Adrenal gland (tissue), 12 donors: Measurements from ENCODE around the gene THBS4. TPM values are rescaled to one million over a fixed set of nuclear protein-coding genes. Genes with fewer than 3 reads are reported as not detected.

Experiments used
- DNase-seq, 7 donors: peaks; one replicate each; pipeline ENCODE4 v3.0.0-alpha.2; 2019 to 2020
- H3K27ac ChIP-seq, 5 donors: fragments of 200-600 bp; sonication (generic) in 4 of 5; 1 replicate in 3 of 5; 2 replicates in 2 of 5; pipeline versions ENCODE4 v1.5.1 to v1.8.0; 2016 to 2020; ENCODE audit warnings: mild to moderate bottlenecking in 1 of 5
- H3K27me3 ChIP-seq: fragments of 200-600 bp; 2 replicates; pipeline ENCODE4 v1.8.0; 2021
- H3K36me3 ChIP-seq, 2 donors: fragments of 200-600 bp; replicated peaks in 1 of 2; 1 replicate in 1 of 2; 2 replicates in 1 of 2; pipeline versions ENCODE4 v1.5.1 to v1.8.0; 2018 to 2022
- H3K4me1 ChIP-seq, 2 donors: fragments of 200-600 bp; replicated peaks in 1 of 2; 1 replicate in 1 of 2; 2 replicates in 1 of 2; pipeline versions ENCODE4 v1.5.1 to v1.8.0; 2018 to 2021
- H3K4me3 ChIP-seq, 4 donors: fragments of 200-600 bp; sonication (generic) in 3 of 4; one replicate each; pipeline ENCODE4 v1.5.1; 2016 to 2018
- H3K9me3 ChIP-seq, 3 donors: fragments of 200-600 bp; sonication (generic) in 1 of 3; replicated peaks in 1 of 3; 1 replicate in 2 of 3; 2 replicates in 1 of 3; pipeline versions ENCODE4 v1.5.1 to v1.8.0; 2016 to 2021
- CTCF ChIP-seq, 6 experiments: fragments of 450-650 bp in 4 of 6; fragments of 200-600 bp in 2 of 6; sonication (generic) in 1 of 6; IDR thresholded peaks; 1 replicate in 5 of 6; 2 replicates in 1 of 6; pipeline versions ENCODE4 v1.5.1 to v1.8.0; 2016 to 2021; ENCODE audit warnings: antibody characterized with exemption in 6 of 6, mild to moderate bottlenecking in 2 of 6, moderate library complexity in 1 of 6
- POLR2A ChIP-seq, 2 donors: fragments of 450-650 bp; IDR thresholded peaks; one replicate each; pipeline ENCODE4 v1.6.1; 2017; ENCODE audit warnings: antibody characterized with exemption in 2 of 2, mild to moderate bottlenecking in 2 of 2, moderate library complexity in 1 of 2
- WGBS, 4 donors: extraction: QIAGEN DNeasy Blood & Tissue Kit in 2 of 4; methylation state at CpG; one replicate each; pipeline versions ENCODE4 v1.1.5 to v1.1.7; 2013 to 2017; 5-methylcytosine and 5-hydroxymethylcytosine counted together
- intact Hi-C, 2 donors: fragments of 100-400 bp; cut with DNase I; formaldehyde crosslinking; loops; one replicate each; pipeline versions ENCODE4 v1.14.1 to v1.15.0; 2022 to 2023
- polyA plus RNA-seq, 3 donors: library from polyadenylated mRNA; stranded (reverse); fragments of 200-250 nt in 2 of 3; fragments of 350-450 nt in 1 of 3; fragmentation: Illumina TruSeq in 1 of 3; extraction: RNeasy Lipid Tissue Mini Kit (QIAGEN cat#74804) in 1 of 3; gene quantifications; one replicate each; pipeline ENCODE4 v1.2.3, GENCODE V29; 2013 to 2014
- total RNA-seq, 9 donors: library from RNA; depleted of rRNA in 4 of 9; stranded (reverse); fragments of >200 nt in 4 of 9; fragments of 120-200 nt in 1 of 9; fragmentation: NEBNext Ultra II Directional in 1 of 9; extraction: Animal tissue kit (Norgen Biotek cat#: 25700) in 1 of 9; gene quantifications; one replicate each; pipeline versions ENCODE4 v1.1.0 to v1.2.4, GENCODE V29; 2013 to 2023
- donor health status: healthy with polysubstance abuse.
- donor health status: Bipolar disorder and iron deficiency.
- donor health status: DM: yes; HTN: yes; CAD: no.
- donor health status: DM: no; HTN: no; CAD: no.
- donor health status: DM: no; HTN: no; CAD: no.
- donor health status: DM: yes; HTN: yes; CAD: no.

Gene THBS4
- total and polyA plus RNA-seq, 12 donors: 0.36 to 9.3 (median 2.1) TPM

GRCh38 chr5:80094236-80094738 is 59.1 kb downstream of the THBS4 start:
- Histone ChIP-seq H3K4me1 (no peaks in the 10 kb centered on the region), H3K4me3 (no peak overlapping the region), H3K27me3 (no peaks in the 10 kb centered on the region), H3K27ac (no peak overlapping the region), H3K9me3 (no peaks in the 10 kb centered on the region), H3K36me3 (no peaks in the 10 kb centered on the region)
- 64 to 75% (median 67%) methylated on average over 5 of the region's 5 CpGs for WGBS, 4 donors
- intact Hi-C loops: loop anchor here (5.0 to 10.0 kb wide), 2 partner anchors 181 to 213 kb away; no protein-coding TSS in a partner anchor
- no peak for TF ChIP-seq CTCF (IDR thresholded peaks at IDR 0.05)
- no peak for DNase-seq

- no peaks in the 10 kb centered on the region for H3K9me3 ChIP-seq
- H3K27ac ChIP-seq: no peak overlapping the region
- DNase-seq: no peak
- H3K36me3 ChIP-seq: no peaks in the 10 kb centered on the region
- no peak overlapping the region for H3K4me3 ChIP-seq
- WGBS, 4 donors: 92 to 95% (median 94%) methylated on average over 10 of the region's 10 CpGs
- intact Hi-C loops: loop anchor here in 1 of 2 donors (10.0 kb wide), 1 partner anchor 177 kb away; no protein-coding TSS in a partner anchor
- H3K27me3 ChIP-seq: no peaks in the 10 kb centered on the region
- no peak for TF ChIP-seq POLR2A (IDR thresholded peaks at IDR 0.05)
- TF ChIP-seq CTCF (IDR thresholded peaks at IDR 0.05): no peak
- H3K4me1 ChIP-seq: no peaks in the 10 kb centered on the region
Observed at GRCh38 chr5:80097451-80097850, 62.3 kb downstream of the THBS4 start.

DNA sequence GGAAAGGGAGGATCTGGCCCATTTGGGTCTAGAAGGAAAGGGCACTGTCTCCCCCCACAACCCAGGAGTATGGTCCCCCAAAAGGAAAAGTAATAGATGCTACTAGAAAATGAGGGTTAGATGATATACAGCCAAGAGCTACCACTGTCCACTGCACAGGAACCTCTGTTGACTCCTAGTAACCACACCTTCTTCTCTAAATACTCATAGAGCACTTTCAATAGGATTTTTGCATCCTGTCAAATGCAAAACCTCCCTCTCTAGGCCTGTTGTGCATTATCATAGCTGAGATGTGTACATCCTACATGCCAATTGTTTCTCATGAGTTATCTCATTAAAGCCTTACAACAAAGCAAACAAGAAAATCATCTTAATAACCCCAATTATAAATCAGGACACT is 66.8 kb downstream of the THBS4 start:
- TF ChIP-seq POLR2A (IDR thresholded peaks at IDR 0.05) (no peak), CTCF (IDR thresholded peaks at IDR 0.05) (no peak)
- no peaks in the 10 kb centered on the region for H3K9me3 ChIP-seq
- no peak for DNase-seq
- no peaks in the 10 kb centered on the region for H3K27me3 ChIP-seq
- no peaks in the 10 kb centered on the region for H3K36me3 ChIP-seq
- H3K27ac ChIP-seq: no peak overlapping the region
- H3K4me3 ChIP-seq: no peak overlapping the region
- intact Hi-C loops: no loop called here
- H3K4me1 ChIP-seq: no peaks in the 10 kb centered on the region

- WGBS, 4 donors: 87 to 94% (median 91%) methylated on average over 6 of the region's 6 CpGs
- no peaks in the 10 kb centered on the region for H3K36me3 ChIP-seq
- intact Hi-C loops: no loop called here
Observed at GRCh38 chr5:80103371-80103770, 68.2 kb downstream of the THBS4 start.

More at GRCh38 chr5:80103371-80103770, 68.2 kb downstream of the THBS4 start:
- no peak overlapping the region for H3K27ac ChIP-seq
- no peaks in the 10 kb centered on the region for H3K4me1 ChIP-seq
- TF ChIP-seq POLR2A (IDR thresholded peaks at IDR 0.05): no peak
- TF ChIP-seq CTCF (IDR thresholded peaks at IDR 0.05): no peak
- H3K9me3 ChIP-seq: no peaks in the 10 kb centered on the region
- no peak overlapping the region for H3K4me3 ChIP-seq
- no peaks in the 10 kb centered on the region for H3K27me3 ChIP-seq
- DNase-seq: peak in 1 of 7 donors; percentile 21
